Stimulated activated CD4-positive, alpha-beta T cell treated with anti-CD3 and anti-CD28 coated beads, Interleukin-2, amount 100 ng/mL, for 24 hours (primary cell): ENCODE data around the gene MCCC2.
"Not testable (repeated sequence)": the region's sequence is repeated elsewhere in the genome, so short reads cannot be mapped to it uniquely, and the experiment has no call there.

Experiments used
- DNase-seq, 2 donors: peaks; one replicate each; pipeline ENCODE4 v3.0.0-alpha.2; 2020

The MCCC2 gene

GRCh38 chr5:71663191-71663969 is 76.2 kb downstream of the MCCC2 start:
- no peak for DNase-seq

GRCh38 chr5:71664615-71665014 is 77.5 kb downstream of the MCCC2 start:
- DNase-seq, result not testable (repeated sequence)

- no peak for DNase-seq
These were observed 79.2 kb downstream of the MCCC2 start for GRCh38 chr5:71666321-71666720.

GRCh38 chr5:71677977-71678376 is 90.8 kb downstream of the MCCC2 start:
- DNase-seq, result no peak

- no peak for DNase-seq
These were observed 92.6 kb downstream of the MCCC2 start for GRCh38 chr5:71679714-71680113.

- no peak for DNase-seq
These were observed 93.4 kb downstream of the MCCC2 start for GRCh38 chr5:71680510-71680909.

GRCh38 chr5:71681296-71681695 is 94.2 kb downstream of the MCCC2 start:
- no peak for DNase-seq

- no peak for DNase-seq
These were observed 97.2 kb downstream of the MCCC2 start for GRCh38 chr5:71684309-71684708.

- no peak for DNase-seq
These were observed 106.8 kb downstream of the MCCC2 start for GRCh38 chr5:71693828-71694427.

GRCh38 chr5:71695071-71695470 is 107.9 kb downstream of the MCCC2 start:
- no peak for DNase-seq

GRCh38 chr5:71695595-71695994 is 108.5 kb downstream of the MCCC2 start:
- no peak for DNase-seq

- DNase-seq, result no peak
These were observed 110.8 kb downstream of the MCCC2 start for GRCh38 chr5:71697967-71698366.

GRCh38 chr5:71699233-71699632 is 112.1 kb downstream of the MCCC2 start:
- no peak for DNase-seq

- no peak for DNase-seq
These were observed 112.6 kb downstream of the MCCC2 start for GRCh38 chr5:71699751-71700150.

GRCh38 chr5:71700803-71701202 is 113.7 kb downstream of the MCCC2 start:
- no peak for DNase-seq

GRCh38 chr5:71701407-71701806 is 114.3 kb downstream of the MCCC2 start:
- no peak for DNase-seq

GRCh38 chr5:71703941-71704340 is 116.8 kb downstream of the MCCC2 start:
- no peak for DNase-seq

GRCh38 chr5:71705421-71705820 is 118.3 kb downstream of the MCCC2 start:
- DNase-seq, result no peak

- no peak for DNase-seq
These were observed 119.8 kb downstream of the MCCC2 start for GRCh38 chr5:71706906-71707305.
